OCI-LY1 (cell line): Measurements from ENCODE around the gene SPTB.

Experiments used
- EZH2 ChIP-seq: fragments of 200-600 bp; sonication (generic), shearing (Covaris generic); IDR thresholded peaks from 2 replicates; pipeline ENCODE4 v1.8.0; 2017; ENCODE audit warnings: borderline replicate concordance, mixed run types, mild to moderate bottlenecking, antibody characterized with exemption, low read length, moderate library complexity, mixed read lengths
- TF ChIP-seq, protein P1 (sequence below): fragments of 200-600 bp; sonication (generic), shearing (Covaris generic); IDR thresholded peaks from 2 replicates; pipeline ENCODE4 v1.5.1; 2017; ENCODE audit warnings: mild to moderate bottlenecking, antibody characterized with exemption, low read length, moderate library complexity, mixed read lengths

DNA sequence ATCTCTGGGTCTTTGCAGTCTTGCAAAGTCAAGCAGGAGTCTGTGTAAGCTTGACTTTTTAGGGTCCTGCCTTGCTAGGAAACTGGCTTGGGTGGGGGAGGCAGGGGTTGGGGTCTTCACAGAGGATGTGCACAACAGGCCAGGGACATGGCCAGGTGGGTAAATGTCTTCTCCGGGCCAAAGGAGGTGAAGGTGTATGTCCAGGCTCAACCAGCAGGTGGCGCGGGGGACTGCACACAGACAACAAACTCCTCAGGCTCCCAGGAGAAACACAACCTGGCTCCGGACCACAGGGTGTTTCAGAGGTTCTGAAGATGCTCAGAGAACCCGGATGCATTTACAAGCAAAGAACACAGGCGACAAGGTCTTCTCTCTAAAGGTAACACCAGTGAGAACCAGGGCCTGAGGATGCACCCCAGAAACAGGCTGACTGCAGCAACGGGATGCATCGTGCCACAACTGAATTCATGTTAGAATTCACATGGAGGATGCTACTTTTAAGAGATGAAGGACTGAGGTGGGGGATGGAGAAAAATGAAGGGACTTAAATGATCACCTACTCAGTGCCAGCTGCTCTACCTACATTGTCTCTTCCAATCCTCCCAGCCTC, 119.5 kb downstream of the SPTB start:
- TF ChIP-seq, protein P1, sequence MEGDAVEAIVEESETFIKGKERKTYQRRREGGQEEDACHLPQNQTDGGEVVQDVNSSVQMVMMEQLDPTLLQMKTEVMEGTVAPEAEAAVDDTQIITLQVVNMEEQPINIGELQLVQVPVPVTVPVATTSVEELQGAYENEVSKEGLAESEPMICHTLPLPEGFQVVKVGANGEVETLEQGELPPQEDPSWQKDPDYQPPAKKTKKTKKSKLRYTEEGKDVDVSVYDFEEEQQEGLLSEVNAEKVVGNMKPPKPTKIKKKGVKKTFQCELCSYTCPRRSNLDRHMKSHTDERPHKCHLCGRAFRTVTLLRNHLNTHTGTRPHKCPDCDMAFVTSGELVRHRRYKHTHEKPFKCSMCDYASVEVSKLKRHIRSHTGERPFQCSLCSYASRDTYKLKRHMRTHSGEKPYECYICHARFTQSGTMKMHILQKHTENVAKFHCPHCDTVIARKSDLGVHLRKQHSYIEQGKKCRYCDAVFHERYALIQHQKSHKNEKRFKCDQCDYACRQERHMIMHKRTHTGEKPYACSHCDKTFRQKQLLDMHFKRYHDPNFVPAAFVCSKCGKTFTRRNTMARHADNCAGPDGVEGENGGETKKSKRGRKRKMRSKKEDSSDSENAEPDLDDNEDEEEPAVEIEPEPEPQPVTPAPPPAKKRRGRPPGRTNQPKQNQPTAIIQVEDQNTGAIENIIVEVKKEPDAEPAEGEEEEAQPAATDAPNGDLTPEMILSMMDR, result peak; percentile 76
- no peak for TF ChIP-seq EZH2
